ENCODE data around the gene TRIM4. TPM values are rescaled to one million over a fixed set of nuclear protein-coding genes. Genes with fewer than 3 reads are reported as not detected.
A peak's percentile ranks its signal among the peaks of the same experiment; 100 is the strongest.
"Not testable (repeated sequence)": the region's sequence is repeated elsewhere in the genome, so short reads cannot be mapped to it uniquely, and the experiment has no call there.

Gene TRIM4, protein sequence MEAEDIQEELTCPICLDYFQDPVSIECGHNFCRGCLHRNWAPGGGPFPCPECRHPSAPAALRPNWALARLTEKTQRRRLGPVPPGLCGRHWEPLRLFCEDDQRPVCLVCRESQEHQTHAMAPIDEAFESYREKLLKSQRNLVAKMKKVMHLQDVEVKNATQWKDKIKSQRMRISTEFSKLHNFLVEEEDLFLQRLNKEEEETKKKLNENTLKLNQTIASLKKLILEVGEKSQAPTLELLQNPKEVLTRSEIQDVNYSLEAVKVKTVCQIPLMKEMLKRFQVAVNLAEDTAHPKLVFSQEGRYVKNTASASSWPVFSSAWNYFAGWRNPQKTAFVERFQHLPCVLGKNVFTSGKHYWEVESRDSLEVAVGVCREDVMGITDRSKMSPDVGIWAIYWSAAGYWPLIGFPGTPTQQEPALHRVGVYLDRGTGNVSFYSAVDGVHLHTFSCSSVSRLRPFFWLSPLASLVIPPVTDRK
- polyA plus RNA-seq (2011; rRNA removed) (18.6 and 25.4 TPM in 2 replicates), polyA minus RNA-seq (2011; rRNA and poly(A)+ RNA removed) (13.2 and 13.3 TPM in 2 replicates)

DNA sequence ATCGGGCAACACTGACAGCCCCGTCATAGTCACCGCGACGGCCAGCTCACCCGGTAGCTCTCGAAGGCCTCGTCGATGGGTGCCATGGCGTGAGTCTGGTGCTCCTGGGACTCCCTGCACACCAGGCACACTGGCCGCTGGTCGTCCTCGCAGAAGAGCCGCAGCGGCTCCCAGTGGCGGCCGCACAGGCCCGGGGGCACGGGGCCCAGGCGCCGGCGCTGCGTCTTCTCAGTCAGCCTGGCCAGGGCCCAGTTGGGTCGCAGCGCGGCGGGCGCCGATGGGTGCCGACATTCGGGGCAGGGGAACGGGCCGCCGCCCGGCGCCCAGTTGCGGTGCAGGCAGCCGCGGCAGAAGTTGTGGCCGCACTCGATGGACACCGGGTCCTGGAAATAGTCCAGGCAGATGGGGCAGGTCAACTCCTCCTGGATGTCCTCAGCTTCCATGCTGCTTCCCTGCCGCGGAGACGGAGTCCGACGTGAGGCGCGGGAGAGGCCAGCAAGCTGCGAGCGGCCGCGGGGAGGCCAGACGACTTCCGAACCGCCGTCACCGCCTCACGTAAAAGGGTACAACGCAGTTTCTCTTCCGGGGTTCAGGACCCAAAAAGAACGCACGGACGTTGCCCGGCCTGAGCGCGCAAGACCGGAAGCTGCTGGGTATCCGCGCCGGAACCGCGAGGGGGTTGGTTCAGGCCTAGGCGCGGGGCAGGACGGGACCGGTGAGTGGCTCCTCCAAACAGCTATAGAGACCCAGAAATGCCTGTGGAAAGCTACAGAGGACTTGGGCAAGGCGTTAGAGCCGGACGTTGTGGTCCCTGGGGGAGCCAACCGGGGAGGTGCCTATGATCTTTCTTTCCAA is at the start of gene TRIM4:
TRIM4 (minus strand) TSS at position 572 of the 855 bp plus-strand sequence; CDS start at position 443, 129 bp downstream.
- Histone ChIP-seq H3K36me3 (ENCODE audit: control insufficient read depth, insufficient read depth, low read length) (no peaks in the 10 kb centered on the region; the same call in 1 of the 2 replicates), H3K27me3 (ENCODE audit: control insufficient read depth, insufficient read depth, low read length) (no peaks in the 10 kb centered on the region), H3K4me3 (ENCODE audit: low read depth, low read length) (peak within 1 kb of the TSS; percentile 80)
- DNase-seq (ENCODE audit: low read depth) = peak; percentile 68
- CTCF ChIA-PET = interaction anchor here (0.6 to 9.0 kb wide), 6 partner anchors 10 to 482 kb away, joined by 3 to 111 read pairs (median 4); partner anchors contain the start of gene GJC3
- TF ChIP-seq, protein P1, sequence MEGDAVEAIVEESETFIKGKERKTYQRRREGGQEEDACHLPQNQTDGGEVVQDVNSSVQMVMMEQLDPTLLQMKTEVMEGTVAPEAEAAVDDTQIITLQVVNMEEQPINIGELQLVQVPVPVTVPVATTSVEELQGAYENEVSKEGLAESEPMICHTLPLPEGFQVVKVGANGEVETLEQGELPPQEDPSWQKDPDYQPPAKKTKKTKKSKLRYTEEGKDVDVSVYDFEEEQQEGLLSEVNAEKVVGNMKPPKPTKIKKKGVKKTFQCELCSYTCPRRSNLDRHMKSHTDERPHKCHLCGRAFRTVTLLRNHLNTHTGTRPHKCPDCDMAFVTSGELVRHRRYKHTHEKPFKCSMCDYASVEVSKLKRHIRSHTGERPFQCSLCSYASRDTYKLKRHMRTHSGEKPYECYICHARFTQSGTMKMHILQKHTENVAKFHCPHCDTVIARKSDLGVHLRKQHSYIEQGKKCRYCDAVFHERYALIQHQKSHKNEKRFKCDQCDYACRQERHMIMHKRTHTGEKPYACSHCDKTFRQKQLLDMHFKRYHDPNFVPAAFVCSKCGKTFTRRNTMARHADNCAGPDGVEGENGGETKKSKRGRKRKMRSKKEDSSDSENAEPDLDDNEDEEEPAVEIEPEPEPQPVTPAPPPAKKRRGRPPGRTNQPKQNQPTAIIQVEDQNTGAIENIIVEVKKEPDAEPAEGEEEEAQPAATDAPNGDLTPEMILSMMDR (IDR thresholded peaks at IDR 0.05; ENCODE audit: insufficient read depth, low read depth, low read length) = peak; percentile 11; the same call in 1 of the 2 replicates
- POLR2A ChIA-PET = interaction anchor here (0.5 kb wide), 1 partner anchor 480 kb away, joined by 3 read pairs; the partner anchor contains the start of genes CPSF4 and PTCD1

DNA sequence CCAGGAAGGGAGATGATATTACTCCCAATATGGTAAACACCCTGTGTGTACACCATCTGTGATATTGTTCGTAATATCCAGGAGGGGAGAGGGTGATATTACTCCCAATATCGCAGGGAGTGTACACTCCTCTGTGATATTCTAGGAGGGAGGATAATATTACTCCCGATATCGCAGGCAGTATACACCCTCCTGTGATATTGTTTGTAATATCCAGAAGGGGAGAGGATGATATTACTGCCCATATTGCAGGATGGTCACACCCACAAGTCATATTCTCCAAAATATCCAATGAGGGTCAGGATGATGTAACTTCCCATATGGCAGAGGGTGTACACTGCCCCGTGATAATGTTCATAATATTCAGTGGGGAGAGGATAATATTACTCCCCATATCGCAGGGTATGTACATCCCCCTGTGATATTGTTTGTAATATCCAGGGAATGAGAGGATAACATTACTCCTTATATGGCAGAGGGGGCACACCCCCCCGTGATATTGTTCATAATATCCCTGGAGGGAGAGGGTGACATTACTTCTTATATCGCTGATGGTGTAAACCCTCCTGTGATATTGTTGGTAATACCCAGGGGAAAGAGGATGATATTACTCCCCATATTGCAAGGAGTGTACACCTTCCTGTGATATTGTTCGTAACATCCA is 39.4 kb upstream of the TRIM4 start:
- TF ChIP-seq, protein P1 (IDR thresholded peaks at IDR 0.05; ENCODE audit: insufficient read depth, low read depth, low read length) = no peak
- H3K27me3 ChIP-seq (ENCODE audit: control insufficient read depth, insufficient read depth, low read length) = peaks cover 2% of the 10 kb centered on the region
- ChIA-PET CTCF (no interaction called here), POLR2A (no interaction called here)
- no peak overlapping the region for H3K4me3 ChIP-seq (ENCODE audit: low read depth, low read length)
- no peaks in the 10 kb centered on the region for H3K36me3 ChIP-seq (ENCODE audit: control insufficient read depth, insufficient read depth, low read length)
- no peak for DNase-seq (ENCODE audit: low read depth)

DNA sequence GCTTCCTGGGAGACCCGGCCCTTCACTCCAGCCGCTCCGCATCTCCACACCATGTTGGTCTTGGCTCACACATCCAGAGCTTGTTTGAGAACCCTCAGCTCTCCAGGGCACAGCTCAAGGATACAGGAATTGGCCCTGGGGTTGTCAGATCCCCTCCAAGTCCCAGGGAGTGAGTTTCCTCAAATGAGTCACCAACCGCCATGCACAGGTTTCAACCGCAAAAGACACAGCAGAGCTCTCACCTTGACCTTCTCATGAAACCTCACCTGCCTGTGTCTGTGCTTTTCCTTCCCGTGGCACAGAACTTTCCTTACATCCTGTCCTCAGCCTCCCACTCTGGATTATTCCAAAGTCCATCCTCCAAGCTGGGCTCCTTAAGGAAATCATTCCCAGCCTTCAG is 35.9 kb upstream of the TRIM4 start:
- ChIA-PET POLR2A (no interaction called here), CTCF (interaction anchor here (0.7 to 1.7 kb wide), 2 partner anchors 26 to 42 kb away, joined by 3 to 7 read pairs; partner anchors contain the start of gene GJC3)
- Histone ChIP-seq H3K27me3 (ENCODE audit: control insufficient read depth, insufficient read depth, low read length) (peaks cover 2% of the 10 kb centered on the region), H3K36me3 (ENCODE audit: control insufficient read depth, insufficient read depth, low read length) (no peaks in the 10 kb centered on the region), H3K4me3 (ENCODE audit: low read depth, low read length) (no peak overlapping the region)
- TF ChIP-seq, protein P1 (IDR thresholded peaks at IDR 0.05; ENCODE audit: insufficient read depth, low read depth, low read length) = no peak
- DNase-seq (ENCODE audit: low read depth) = no peak

DNA sequence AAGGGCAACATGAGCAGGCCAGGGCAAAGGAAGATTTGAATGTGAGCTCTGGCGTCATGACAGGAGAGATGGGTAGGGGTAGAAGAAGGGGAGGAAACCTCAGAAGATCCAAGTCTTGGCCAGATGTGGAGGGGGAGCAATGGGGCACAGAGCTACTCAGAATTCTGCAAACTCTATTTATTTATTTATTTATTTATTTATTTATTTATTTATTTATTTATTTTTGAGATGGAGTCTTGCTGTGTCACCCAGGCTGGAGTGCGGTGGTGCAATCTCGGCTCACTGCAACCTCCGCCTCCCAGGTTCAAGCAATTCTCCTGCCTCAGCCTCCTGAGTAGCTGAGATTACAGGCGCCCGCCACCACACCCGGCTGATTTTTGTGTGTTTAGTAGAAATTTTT is 35.3 kb upstream of the TRIM4 start:
- CTCF ChIA-PET = interaction anchor here (1.7 kb wide), 1 partner anchor 26 kb away, joined by 7 read pairs; the partner anchor contains the start of gene GJC3
- POLR2A ChIA-PET; H3K4me3 ChIP-seq (ENCODE audit: low read depth, low read length); H3K36me3 ChIP-seq (ENCODE audit: control insufficient read depth, insufficient read depth, low read length); H3K27me3 ChIP-seq (ENCODE audit: control insufficient read depth, insufficient read depth, low read length); DNase-seq (ENCODE audit: low read depth): not testable (repeated sequence)

DNA sequence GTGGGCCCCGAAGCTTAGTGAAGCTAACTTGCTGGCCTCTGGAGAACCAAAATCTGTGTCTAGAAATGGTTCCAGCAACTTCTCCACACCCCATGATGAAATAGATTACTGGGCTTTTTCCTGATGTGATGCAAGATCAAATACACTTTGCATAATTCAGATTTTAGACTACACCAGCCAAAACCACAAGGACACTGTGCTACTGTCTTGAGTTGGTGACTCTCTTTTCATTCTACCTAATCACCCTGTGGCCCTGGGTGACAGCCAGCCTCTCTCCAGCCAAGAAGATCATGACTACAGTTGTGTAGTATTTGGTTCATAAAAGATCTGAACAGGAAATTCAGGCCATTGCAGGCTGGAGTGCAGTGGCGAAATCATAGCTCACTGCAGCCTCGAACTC is 34.3 kb upstream of the TRIM4 start:
- POLR2A ChIA-PET = no interaction called here

DNA sequence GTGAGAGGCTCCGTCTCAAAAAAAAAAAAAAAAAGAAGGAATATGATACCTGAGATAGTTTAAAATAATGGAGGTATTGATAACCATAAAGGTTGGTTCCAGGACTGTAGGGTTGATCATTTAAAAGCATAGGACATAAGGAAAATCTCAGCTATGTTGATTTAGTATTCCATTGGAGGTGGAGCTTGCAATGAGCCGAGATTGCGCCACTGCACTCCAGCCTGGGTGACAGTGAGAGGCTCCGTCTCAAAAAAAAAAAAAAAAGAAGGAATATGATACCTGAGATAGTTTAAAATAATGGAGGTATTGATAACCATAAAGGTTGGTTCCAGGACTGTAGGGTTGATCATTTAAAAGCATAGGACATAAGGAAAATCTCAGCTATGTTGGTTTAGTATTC is 33.3 kb upstream of the TRIM4 start:
- H3K36me3 ChIP-seq (ENCODE audit: control insufficient read depth, insufficient read depth, low read length); POLR2A ChIA-PET; DNase-seq (ENCODE audit: low read depth); H3K4me3 ChIP-seq (ENCODE audit: low read depth, low read length); H3K27me3 ChIP-seq (ENCODE audit: control insufficient read depth, insufficient read depth, low read length): not testable (repeated sequence)
- CTCF ChIA-PET = interaction anchor here (1.6 kb wide), 1 partner anchor 39 kb away, joined by 3 read pairs; no protein-coding TSS in a partner anchor

More for the DNA sequence above, 34.3 kb upstream of the TRIM4 start:
- CTCF ChIA-PET = interaction anchor here (1.2 kb wide), 1 partner anchor 26 kb away, joined by 3 read pairs; no protein-coding TSS in a partner anchor
- Histone ChIP-seq H3K36me3 (ENCODE audit: control insufficient read depth, insufficient read depth, low read length) (no peaks in the 10 kb centered on the region), H3K27me3 (ENCODE audit: control insufficient read depth, insufficient read depth, low read length) (peaks cover 2% of the 10 kb centered on the region), H3K4me3 (ENCODE audit: low read depth, low read length) (no peak overlapping the region)
- TF ChIP-seq, protein P1 (IDR thresholded peaks at IDR 0.05; ENCODE audit: insufficient read depth, low read depth, low read length) = no peak
- DNase-seq (ENCODE audit: low read depth) = peak; percentile 4

DNA sequence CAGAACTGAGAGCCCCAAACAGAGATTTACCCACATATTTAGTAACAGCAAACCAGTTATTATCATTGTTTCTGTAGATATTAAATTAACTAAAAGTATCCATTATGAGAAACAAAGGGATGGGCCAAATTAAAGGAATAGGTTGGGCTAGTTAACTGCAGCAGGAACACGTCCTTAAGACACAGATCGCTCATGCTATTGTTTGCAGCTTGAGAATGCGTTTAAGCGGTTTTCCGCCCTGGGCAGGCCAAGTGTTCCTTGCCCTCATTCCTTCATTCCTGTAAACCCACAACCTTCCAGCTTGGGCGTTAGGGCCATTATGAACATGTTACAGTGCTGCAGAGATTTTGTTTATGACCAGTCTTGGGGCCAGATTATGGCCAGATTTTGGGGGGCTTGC is 31.5 kb upstream of the TRIM4 start:
- H3K4me3 ChIP-seq (ENCODE audit: low read depth, low read length); H3K36me3 ChIP-seq (ENCODE audit: control insufficient read depth, insufficient read depth, low read length); H3K27me3 ChIP-seq (ENCODE audit: control insufficient read depth, insufficient read depth, low read length); POLR2A ChIA-PET; DNase-seq (ENCODE audit: low read depth): not testable (repeated sequence)
- CTCF ChIA-PET = interaction anchor here (1.0 to 1.7 kb wide), 2 partner anchors 15 to 27 kb away, joined by 3 read pairs; no protein-coding TSS in a partner anchor

Data from BJ (cell line).